ENCODE data around the gene GSTM1.
A peak's percentile ranks its signal among the peaks of the same experiment; 100 is the strongest.
"Not testable (repeated sequence)": the region's sequence is repeated elsewhere in the genome, so short reads cannot be mapped to it uniquely, and the experiment has no call there.

Gene GSTM1

DNA sequence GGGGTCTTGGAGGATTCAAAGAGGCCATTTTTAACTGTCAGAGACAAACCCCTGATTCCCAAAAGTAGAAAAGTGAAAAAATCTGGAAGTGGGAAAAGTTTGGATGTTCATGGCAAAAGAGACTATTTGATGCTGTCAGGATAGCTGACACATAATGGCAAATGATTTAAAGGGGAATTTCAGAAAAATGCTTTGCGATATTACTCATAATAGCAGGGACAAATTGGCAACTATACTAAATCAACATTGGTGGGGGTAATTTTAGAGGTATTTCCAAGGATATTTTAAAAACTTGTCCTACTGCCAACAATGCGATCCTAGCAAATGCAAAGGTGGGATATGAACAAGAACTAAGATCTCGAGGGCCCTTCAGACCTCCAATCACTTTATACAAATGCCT, 37.0 kb upstream of the GSTM1 start:
- Histone ChIP-seq H3K27me3 (replicated peaks; ENCODE audit: control insufficient read depth, insufficient read depth, low read length) (peaks cover 5% of the 10 kb centered on the region), H3K9ac (ENCODE audit: low read length) (peak overlapping the region; percentile 70)

DNA sequence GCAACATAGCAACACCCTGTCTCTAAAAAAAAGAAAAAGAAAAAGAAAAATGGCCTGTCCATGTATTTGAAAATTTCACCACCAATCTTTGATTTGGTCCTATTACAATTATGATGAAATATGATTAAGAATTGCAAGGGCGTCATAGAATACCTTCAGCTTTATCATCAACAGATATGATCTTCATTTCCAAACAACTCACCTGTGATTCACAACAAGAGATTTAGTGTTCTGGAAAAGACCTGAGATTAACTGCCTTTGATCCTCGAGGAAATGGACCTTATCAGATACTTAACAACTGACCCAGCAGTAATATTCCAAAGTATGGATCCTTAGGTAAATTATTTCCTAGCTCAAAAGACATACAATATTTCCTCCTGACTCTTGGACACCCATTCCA, 35.2 kb upstream of the GSTM1 start:
- Histone ChIP-seq H3K9ac (ENCODE audit: low read length) (no peak overlapping the region), H3K4me1 (ENCODE audit: control insufficient read depth, insufficient read depth, low read length) (peaks cover 13% of the 10 kb centered on the region), H3K4me3 (ENCODE audit: low read length) (no peak overlapping the region), H3K36me3 (ENCODE audit: control insufficient read depth, insufficient read depth, low read length, severe bottlenecking) (no peaks in the 10 kb centered on the region), H3K27me3 (replicated peaks; ENCODE audit: control insufficient read depth, insufficient read depth, low read length) (peaks cover 5% of the 10 kb centered on the region), H3K9me3 (ENCODE audit: control insufficient read depth, low read length) (no peaks in the 10 kb centered on the region)
- DNase-seq (ENCODE audit: low read depth) = no peak

More for the DNA sequence above, 37.0 kb upstream of the GSTM1 start:
- Histone ChIP-seq H3K4me3 (ENCODE audit: low read length) (no peak overlapping the region), H3K36me3 (ENCODE audit: control insufficient read depth, insufficient read depth, low read length, severe bottlenecking) (no peaks in the 10 kb centered on the region), H3K4me1 (ENCODE audit: control insufficient read depth, insufficient read depth, low read length) (peaks cover 7% of the 10 kb centered on the region), H3K9me3 (ENCODE audit: control insufficient read depth, low read length) (no peaks in the 10 kb centered on the region)
- DNase-seq (ENCODE audit: low read depth) = peak; percentile 48

DNA sequence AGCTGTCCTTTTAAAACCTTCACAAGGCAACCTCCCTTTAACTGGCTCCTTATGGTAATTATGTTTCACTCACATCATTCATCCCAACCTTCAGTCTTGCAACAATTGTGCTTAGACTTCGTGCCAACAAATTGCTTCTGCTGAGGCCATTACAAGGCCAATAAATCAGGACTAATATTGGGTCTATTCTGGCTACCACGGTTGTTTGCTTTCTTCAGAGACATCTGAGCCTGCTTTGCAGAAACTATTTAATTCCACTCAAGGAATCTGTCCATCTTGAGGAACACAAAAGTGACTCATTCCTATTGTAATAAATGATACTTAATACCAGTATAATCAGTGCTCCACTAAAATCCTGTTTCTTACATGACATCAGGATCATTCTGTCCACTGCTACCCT, 34.3 kb upstream of the GSTM1 start:
- Histone ChIP-seq H3K9me3 (ENCODE audit: control insufficient read depth, low read length) (no peaks in the 10 kb centered on the region), H3K4me1 (ENCODE audit: control insufficient read depth, insufficient read depth, low read length) (peaks cover 13% of the 10 kb centered on the region), H3K9ac (ENCODE audit: low read length) (no peak overlapping the region), H3K36me3 (ENCODE audit: control insufficient read depth, insufficient read depth, low read length, severe bottlenecking) (no peaks in the 10 kb centered on the region), H3K27me3 (replicated peaks; ENCODE audit: control insufficient read depth, insufficient read depth, low read length) (peaks cover 5% of the 10 kb centered on the region), H3K4me3 (ENCODE audit: low read length) (no peak overlapping the region)
- no peak for DNase-seq (ENCODE audit: low read depth)

DNA sequence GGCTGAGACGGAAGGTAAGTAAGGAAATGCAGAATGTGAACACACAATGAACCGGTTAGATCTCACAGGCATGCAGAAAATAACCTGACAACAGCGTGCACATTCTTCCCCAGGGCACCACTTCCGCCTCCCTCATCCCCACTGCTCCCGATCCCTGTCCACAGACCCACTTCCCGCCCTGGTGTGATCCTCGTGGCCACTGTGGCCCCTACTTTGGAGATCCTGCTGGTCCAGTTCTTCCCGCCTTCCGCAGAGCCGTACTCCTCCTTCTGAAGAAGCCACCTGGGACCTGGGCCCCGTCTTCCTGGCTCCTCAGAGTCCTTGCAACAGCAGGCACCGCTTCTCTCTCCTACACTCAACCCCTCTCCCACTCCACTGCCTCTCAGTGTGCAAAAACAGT, 33.1 kb upstream of the GSTM1 start:
- Histone ChIP-seq H3K4me1 (ENCODE audit: control insufficient read depth, insufficient read depth, low read length) (peaks cover 13% of the 10 kb centered on the region), H3K9ac (ENCODE audit: low read length) (no peak overlapping the region), H3K27me3 (replicated peaks; ENCODE audit: control insufficient read depth, insufficient read depth, low read length) (peaks cover 5% of the 10 kb centered on the region), H3K36me3 (ENCODE audit: control insufficient read depth, insufficient read depth, low read length, severe bottlenecking) (no peaks in the 10 kb centered on the region), H3K9me3 (ENCODE audit: control insufficient read depth, low read length) (no peaks in the 10 kb centered on the region), H3K4me3 (ENCODE audit: low read length) (no peak overlapping the region)
- DNase-seq (ENCODE audit: low read depth) = no peak

DNA sequence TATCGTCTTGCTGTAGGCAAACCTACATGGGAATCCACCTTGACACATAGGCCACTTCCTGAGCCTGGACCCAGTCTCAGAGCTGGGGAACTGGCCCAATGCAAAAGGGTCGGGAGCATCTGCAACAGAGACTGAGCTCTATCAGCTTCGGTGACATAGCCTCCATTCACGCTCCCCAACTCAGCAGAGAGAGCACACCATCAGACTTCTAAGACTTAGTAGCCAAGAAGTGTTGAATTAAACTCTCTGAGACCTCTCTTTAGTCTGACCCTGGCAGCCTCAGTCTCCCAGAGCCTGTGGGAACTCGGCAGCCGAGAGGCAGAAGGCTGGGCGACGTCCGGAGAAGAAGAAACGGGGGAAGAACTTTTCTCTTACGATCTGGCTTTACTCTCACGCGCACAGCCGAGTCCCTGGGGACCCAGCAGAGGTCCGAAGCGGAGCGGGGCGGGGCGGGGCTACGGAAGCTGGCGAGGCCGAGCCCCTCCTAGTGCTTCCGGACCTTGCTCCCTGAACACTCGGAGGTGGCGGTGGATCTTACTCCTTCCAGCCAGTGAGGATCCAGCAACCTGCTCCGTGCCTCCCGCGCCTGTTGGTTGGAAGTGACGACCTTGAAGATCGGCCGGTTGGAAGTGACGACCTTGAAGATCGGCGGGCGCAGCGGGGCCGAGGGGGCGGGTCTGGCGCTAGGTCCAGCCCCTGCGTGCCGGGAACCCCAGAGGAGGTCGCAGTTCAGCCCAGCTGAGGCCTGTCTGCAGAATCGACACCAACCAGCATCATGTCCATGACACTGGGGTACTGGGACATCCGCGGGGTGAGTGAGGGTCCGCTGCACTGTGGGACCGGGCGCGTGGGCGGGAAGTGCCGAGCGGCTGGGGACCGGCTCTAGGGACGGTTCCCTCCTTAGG, 31.8 kb upstream of the GSTM1 start, which contains the start of gene GSTM4:
Gene GSTM4 (plus strand): TSS at position 485 of the 905 bp plus-strand sequence. CDS start 291 bp downstream, at position 776.
- peak; percentile 93 for DNase-seq (ENCODE audit: low read depth)

DNA sequence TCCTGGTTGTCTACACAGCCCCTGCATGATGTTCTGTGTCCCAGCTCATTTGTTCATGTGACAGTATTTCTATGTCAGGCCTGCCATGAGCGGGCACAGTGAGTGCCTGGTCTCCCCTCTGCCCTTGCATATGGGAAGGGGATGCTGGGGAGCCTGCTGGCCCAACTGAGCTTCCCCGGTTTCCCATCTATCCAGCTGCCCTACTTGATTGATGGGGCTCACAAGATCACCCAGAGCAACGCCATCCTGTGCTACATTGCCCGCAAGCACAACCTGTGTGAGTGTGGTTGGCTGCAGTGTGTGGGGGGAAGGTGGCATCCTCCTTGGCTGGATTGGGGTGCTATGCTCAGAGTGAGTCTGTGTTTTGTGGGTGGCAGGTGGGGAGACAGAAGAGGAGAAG, 30.2 kb upstream of the GSTM1 start:
- no peak overlapping the region for H3K4me3 ChIP-seq (ENCODE audit: low read length)
- no peaks in the 10 kb centered on the region for H3K9me3 ChIP-seq (ENCODE audit: control insufficient read depth, low read length)
- peaks cover 6% of the 10 kb centered on the region for H3K36me3 ChIP-seq (ENCODE audit: control insufficient read depth, insufficient read depth, low read length, severe bottlenecking)
- DNase-seq (ENCODE audit: low read depth) = no peak
- peaks cover 13% of the 10 kb centered on the region for H3K4me1 ChIP-seq (ENCODE audit: control insufficient read depth, insufficient read depth, low read length)
- H3K27me3 ChIP-seq (replicated peaks; ENCODE audit: control insufficient read depth, insufficient read depth, low read length) = no peaks in the 10 kb centered on the region
- no peak overlapping the region for H3K9ac ChIP-seq (ENCODE audit: low read length)

More for the DNA sequence above, 31.8 kb upstream of the GSTM1 start, which contains the start of gene GSTM4:
- Histone ChIP-seq H3K9ac (ENCODE audit: low read length) (peak within 1 kb of the TSS; percentile 79), H3K4me1 (ENCODE audit: control insufficient read depth, insufficient read depth, low read length) (peaks cover 13% of the 10 kb centered on the region), H3K4me3 (ENCODE audit: low read length) (peak within 1 kb of the TSS; percentile 83), H3K27me3 (replicated peaks; ENCODE audit: control insufficient read depth, insufficient read depth, low read length) (peaks cover 5% of the 10 kb centered on the region), H3K9me3 (ENCODE audit: control insufficient read depth, low read length) (no peaks in the 10 kb centered on the region), H3K36me3 (ENCODE audit: control insufficient read depth, insufficient read depth, low read length, severe bottlenecking) (peaks cover 6% of the 10 kb centered on the region)

DNA sequence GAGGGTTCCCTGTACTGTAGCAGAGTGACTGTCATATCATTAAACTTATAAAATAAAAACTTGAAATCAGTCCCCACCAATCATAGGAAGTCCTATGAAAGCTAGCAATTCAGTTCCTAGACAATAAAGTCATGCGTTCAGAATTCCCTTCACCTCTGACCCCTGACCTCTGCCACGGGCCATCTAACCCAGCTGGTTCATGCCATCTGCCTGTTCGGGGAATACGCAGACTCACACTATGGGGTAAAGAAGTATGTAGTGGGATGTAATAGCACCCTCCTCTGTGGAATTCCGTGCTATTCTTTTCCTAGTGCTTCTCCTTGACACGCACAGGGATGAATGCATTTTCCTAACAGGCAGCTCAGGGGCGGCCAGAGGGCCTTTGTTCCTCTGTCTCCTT, 29.6 kb upstream of the GSTM1 start:
- no peak for DNase-seq (ENCODE audit: low read depth)
- Histone ChIP-seq H3K36me3 (ENCODE audit: control insufficient read depth, insufficient read depth, low read length, severe bottlenecking) (peaks cover 6% of the 10 kb centered on the region), H3K9ac (ENCODE audit: low read length) (no peak overlapping the region)

DNA sequence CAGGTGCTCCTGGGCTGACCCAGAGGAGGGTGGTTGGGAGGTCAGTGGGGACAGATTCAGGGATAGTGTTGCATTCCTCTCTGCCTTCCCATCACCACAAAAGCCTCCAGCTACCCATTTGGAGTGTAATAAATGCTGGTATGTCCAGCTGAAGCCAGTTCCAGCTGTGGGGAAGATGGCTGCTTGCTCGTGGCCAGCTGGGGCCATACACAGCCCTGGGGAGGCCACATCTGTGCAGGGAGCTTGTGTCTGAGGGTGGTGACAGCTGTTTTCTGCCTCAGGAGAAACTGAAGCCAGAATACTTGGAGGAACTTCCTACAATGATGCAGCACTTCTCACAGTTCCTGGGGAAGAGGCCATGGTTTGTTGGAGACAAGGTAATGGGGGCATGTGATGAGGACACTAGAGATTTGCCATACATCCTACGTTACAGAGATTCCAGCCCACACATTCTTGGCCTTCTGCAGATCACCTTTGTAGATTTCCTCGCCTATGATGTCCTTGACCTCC, 29.0 kb upstream of the GSTM1 start:
- peaks cover 13% of the 10 kb centered on the region for H3K4me1 ChIP-seq (ENCODE audit: control insufficient read depth, insufficient read depth, low read length)
- H3K9ac ChIP-seq (ENCODE audit: low read length) = no peak overlapping the region
- no peak for DNase-seq (ENCODE audit: low read depth)
- peaks cover 6% of the 10 kb centered on the region for H3K36me3 ChIP-seq (ENCODE audit: control insufficient read depth, insufficient read depth, low read length, severe bottlenecking)
- H3K4me3 ChIP-seq (ENCODE audit: low read length) = no peak overlapping the region
- H3K9me3 ChIP-seq (ENCODE audit: control insufficient read depth, low read length) = no peaks in the 10 kb centered on the region
- no peaks in the 10 kb centered on the region for H3K27me3 ChIP-seq (replicated peaks; ENCODE audit: control insufficient read depth, insufficient read depth, low read length)

More for the DNA sequence above, 29.6 kb upstream of the GSTM1 start:
- H3K27me3 ChIP-seq (replicated peaks; ENCODE audit: control insufficient read depth, insufficient read depth, low read length) = no peaks in the 10 kb centered on the region
- no peak overlapping the region for H3K4me3 ChIP-seq (ENCODE audit: low read length)
- peaks cover 13% of the 10 kb centered on the region for H3K4me1 ChIP-seq (ENCODE audit: control insufficient read depth, insufficient read depth, low read length)
- no peaks in the 10 kb centered on the region for H3K9me3 ChIP-seq (ENCODE audit: control insufficient read depth, low read length)

DNA sequence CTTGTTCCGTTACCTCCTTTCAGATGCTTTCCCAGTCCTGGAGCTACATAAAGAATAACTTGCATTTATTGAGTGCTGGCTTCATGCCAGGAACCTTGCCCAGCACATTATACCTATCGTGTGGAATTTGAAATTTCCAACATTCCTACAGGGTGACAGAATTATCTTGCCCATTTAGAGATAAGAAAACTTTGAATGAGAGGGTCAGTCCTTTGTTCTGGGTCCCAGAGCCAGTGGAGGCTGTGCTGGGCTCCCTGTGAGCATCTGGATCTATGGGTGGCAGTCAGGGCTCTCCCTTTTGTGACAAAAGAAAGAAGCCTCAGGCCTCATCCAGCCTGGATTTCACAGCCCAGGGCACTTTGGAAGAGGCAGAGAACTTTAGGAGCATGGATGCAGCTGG, 28.5 kb upstream of the GSTM1 start:
- H3K4me3 ChIP-seq (ENCODE audit: low read length) = no peak overlapping the region
- H3K9ac ChIP-seq (ENCODE audit: low read length) = no peak overlapping the region
- peaks cover 13% of the 10 kb centered on the region for H3K4me1 ChIP-seq (ENCODE audit: control insufficient read depth, insufficient read depth, low read length)
- no peak for DNase-seq (ENCODE audit: low read depth)
- H3K9me3 ChIP-seq (ENCODE audit: control insufficient read depth, low read length) = no peaks in the 10 kb centered on the region
- no peaks in the 10 kb centered on the region for H3K27me3 ChIP-seq (replicated peaks; ENCODE audit: control insufficient read depth, insufficient read depth, low read length)
- peaks cover 6% of the 10 kb centered on the region for H3K36me3 ChIP-seq (ENCODE audit: control insufficient read depth, insufficient read depth, low read length, severe bottlenecking)

DNA sequence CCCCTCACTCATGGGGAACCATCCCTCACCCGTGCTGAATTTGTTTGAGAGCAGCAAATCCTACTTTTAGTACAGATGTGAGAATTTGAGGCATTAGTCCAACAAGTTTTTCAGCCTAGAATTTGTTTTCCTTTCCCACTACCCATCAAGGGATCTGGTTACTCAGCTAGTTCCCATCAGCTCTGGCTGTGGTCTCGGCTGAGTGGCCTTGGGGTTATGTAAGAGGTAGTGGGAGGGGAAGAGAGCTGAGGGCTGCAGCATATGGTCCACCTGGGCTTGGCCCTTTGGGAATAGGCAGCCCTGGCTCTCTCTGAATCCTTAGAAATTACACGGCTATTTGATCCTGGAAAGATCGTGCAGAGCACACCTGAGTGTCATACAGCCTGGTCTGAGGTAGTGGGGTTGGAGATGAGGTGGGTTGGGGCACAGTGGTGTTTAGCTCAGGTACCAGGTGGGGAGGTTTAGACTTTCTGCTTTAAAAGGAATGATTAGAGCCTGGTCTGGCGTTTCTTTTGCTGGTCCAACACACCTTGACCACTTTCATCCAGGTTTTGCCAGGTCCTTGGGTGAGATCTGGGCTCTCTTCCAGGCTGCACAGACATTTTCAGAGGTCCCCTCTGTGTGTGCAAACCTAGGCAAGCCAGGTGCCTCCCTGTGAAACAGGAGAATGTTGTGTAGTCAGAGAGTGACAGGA, 27.5 kb upstream of the GSTM1 start:
- peaks cover 6% of the 10 kb centered on the region for H3K36me3 ChIP-seq (ENCODE audit: control insufficient read depth, insufficient read depth, low read length, severe bottlenecking)
- no peak for DNase-seq (ENCODE audit: low read depth)
- H3K27me3 ChIP-seq (replicated peaks; ENCODE audit: control insufficient read depth, insufficient read depth, low read length) = no peaks in the 10 kb centered on the region
- H3K4me3 ChIP-seq (ENCODE audit: low read length) = no peak overlapping the region
- no peaks in the 10 kb centered on the region for H3K9me3 ChIP-seq (ENCODE audit: control insufficient read depth, low read length)
- H3K9ac ChIP-seq (ENCODE audit: low read length) = no peak overlapping the region
- H3K4me1 ChIP-seq (ENCODE audit: control insufficient read depth, insufficient read depth, low read length) = peaks cover 10% of the 10 kb centered on the region

DNA sequence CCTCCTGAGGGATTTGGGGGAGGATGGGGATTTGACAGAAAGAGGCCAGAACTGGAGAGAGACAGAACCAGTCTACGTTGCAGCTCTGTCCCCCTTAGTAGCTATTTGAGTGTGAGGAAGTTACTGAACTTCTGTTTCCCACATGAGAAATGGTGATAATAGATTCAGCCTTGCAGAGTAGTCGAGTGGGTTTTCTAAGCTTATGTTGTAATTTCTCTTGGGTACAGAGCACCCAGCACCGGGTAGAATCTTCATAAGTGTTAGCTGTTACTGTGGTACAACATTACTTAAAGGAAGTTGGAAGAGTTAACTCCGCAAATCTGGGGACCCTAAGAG, 27.0 kb upstream of the GSTM1 start:
- H3K4me3 ChIP-seq (ENCODE audit: low read length); H3K4me1 ChIP-seq (ENCODE audit: control insufficient read depth, insufficient read depth, low read length); H3K9me3 ChIP-seq (ENCODE audit: control insufficient read depth, low read length); H3K27me3 ChIP-seq (replicated peaks; ENCODE audit: control insufficient read depth, insufficient read depth, low read length); DNase-seq (ENCODE audit: low read depth); H3K36me3 ChIP-seq (ENCODE audit: control insufficient read depth, insufficient read depth, low read length, severe bottlenecking); H3K9ac ChIP-seq (ENCODE audit: low read length): not testable (repeated sequence)
